ENCODE data around the gene TFR2.

Gene TFR2

DNA sequence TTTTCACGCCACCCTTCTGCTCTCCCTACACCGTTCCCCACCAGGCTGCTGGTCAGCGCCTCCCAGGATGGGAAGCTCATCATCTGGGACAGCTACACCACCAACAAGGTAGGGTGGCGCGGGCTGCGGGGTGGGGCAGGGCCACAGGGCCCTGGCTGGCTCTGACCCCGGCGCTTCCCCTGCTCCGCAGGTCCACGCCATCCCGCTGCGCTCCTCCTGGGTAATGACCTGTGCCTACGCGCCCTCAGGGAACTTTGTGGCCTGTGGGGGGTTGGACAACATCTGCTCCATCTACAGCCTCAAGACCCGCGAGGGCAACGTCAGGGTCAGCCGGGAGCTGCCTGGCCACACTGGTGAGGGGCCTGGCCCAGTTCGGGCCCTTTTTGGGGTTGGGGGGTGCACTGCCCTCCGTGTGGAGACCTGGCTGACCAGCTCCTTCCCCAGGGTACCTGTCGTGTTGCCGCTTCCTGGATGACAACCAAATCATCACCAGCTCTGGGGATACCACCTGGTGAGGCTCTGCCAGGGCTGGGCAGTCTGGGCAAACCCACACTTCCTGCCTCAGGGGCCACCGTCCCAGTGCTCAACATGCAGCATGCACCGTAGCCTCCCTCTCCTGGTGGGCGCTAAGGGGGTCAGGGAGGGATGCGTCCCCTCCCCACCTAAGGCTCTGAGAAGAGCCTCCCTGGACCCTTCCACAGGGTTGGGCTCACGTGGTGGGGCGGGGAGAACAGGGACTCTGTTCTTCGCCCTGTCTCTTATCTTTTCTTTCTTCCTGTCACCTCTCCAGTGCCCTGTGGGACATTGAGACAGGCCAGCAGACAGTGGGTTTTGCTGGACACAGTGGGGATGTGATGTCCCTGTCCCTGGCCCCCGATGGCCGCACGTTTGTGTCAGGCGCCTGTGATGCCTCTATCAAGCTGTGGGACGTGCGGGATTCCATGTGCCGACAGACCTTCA, 36.2 kb upstream of the TFR2 start:
- Histone ChIP-seq H3K4me1 (ENCODE audit: insufficient read depth, low read length) (no peaks in the 10 kb centered on the region; the same call in 1 of the 2 replicates), H3K27me3 (ENCODE audit: insufficient read depth, low read length) (no peaks in the 10 kb centered on the region; the same call in 1 of the 2 replicates), H3K9me3 (ENCODE audit: insufficient read depth, low read depth, low read length) (no peaks in the 10 kb centered on the region), H3K27ac (ENCODE audit: low read depth, low read length) (no peak overlapping the region; the same call in 1 of the 2 replicates), H3K4me3 (ENCODE audit: low read length) (no peak overlapping the region), H3K9ac (ENCODE audit: low read depth, low read length) (no peak overlapping the region), H3K36me3 (ENCODE audit: insufficient read depth, low read length) (peaks cover 55% of the 10 kb centered on the region)
- WGBS = 93% methylated on average over 36 of the region's 36 CpGs

DNA sequence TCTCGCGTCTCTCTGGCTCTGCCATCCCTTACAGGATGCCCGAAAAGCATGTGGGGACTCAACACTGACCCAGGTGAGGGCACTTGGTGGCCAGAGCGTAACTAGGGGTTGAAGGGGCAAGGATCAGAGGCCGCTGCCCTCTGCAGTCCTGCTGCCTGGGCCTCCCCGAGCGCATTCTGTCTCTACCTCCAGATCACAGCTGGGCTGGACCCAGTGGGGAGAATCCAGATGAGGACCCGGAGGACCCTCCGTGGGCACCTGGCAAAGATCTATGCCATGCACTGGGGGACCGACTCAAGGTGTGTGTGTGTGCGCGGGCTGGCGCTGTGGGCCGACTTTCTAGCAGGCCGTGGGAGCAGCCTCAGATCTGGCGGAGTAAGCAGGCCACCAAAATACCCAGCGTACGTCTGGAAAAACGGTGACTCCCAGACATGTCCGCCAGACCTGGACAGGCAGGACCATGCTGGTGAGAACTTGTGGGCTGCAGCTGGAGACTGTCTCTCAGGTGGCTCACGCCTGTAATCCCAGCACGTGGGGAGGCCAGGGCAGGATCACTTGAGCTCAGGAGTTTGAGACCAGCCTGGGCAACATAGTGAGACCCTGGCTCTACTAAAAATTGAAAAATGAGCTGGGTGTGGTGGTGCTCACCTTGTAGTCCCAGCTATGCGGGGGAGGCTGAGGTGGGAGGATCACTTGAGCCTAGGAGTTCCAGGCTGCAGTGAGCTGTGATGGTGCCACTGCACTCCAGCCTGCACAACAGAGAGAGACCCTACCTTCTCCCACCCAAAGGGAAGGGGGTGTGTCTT, 35.4 kb upstream of the TFR2 start:
- H3K9ac ChIP-seq (ENCODE audit: low read depth, low read length) = no peak overlapping the region
- no peaks in the 10 kb centered on the region; the same call in 1 of the 2 replicates for H3K4me1 ChIP-seq (ENCODE audit: insufficient read depth, low read length)
- peak overlapping the region; percentile 83 for H3K4me3 ChIP-seq (ENCODE audit: low read length)
- no peaks in the 10 kb centered on the region for H3K9me3 ChIP-seq (ENCODE audit: insufficient read depth, low read depth, low read length)
- WGBS = 92% methylated on average over 23 of the region's 23 CpGs
- H3K27ac ChIP-seq (ENCODE audit: low read depth, low read length) = 0 out of 2 replicates have a peak overlapping the region, but pooled peaks have one; percentile 23
- peaks cover 3% of the 10 kb centered on the region; the same call in 1 of the 2 replicates for H3K27me3 ChIP-seq (ENCODE audit: insufficient read depth, low read length)
- H3K36me3 ChIP-seq (ENCODE audit: insufficient read depth, low read length) = peaks cover 47% of the 10 kb centered on the region

DNA sequence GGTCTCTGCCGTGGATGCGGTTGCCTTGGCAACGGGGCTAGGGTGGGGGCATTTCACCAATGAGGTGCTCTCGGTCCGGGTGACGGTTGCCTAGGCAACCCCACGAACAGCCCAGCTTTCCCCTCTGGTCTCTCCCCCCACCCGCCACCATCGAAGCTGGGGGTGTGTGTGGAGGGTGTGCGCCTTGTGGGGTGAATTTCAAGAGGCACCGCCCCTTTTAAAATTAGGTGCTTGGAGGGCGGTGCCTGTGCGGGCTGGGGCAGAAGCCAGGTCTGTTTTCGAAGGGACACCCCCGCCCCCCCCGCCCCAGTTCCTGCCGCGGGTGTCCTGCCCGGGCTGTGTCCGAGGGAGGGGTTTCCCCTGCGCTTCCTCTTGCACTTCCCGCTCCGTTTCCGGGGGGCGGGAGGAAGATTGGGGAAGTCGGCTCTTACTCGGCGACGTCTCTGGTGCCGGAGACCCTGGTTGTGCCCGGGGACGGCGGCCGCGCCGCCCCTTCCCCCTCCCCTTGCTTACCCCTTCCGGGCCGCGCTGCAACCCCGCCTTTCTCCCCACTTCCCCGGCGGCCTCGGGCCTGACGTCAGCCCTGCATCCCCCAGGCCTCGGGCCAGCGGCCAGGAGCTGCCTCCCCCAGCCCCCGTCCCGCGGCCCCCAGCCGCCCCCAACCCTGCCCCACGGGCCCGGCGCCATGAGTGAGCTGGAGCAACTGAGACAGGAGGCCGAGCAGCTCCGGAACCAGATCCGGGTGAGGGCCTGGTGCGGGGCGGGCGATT, 34.4 kb upstream of the TFR2 start:
- WGBS = 4% methylated on average over 41 of the region's 59 CpGs
- Histone ChIP-seq H3K4me1 (ENCODE audit: insufficient read depth, low read length) (no peaks in the 10 kb centered on the region; the same call in 1 of the 2 replicates), H3K27ac (ENCODE audit: low read depth, low read length) (0 out of 2 replicates have a peak overlapping the region, but pooled peaks have one; percentile 52), H3K36me3 (ENCODE audit: insufficient read depth, low read length) (peaks cover 37% of the 10 kb centered on the region), H3K9me3 (ENCODE audit: insufficient read depth, low read depth, low read length) (no peaks in the 10 kb centered on the region), H3K27me3 (ENCODE audit: insufficient read depth, low read length) (peaks cover 6% of the 10 kb centered on the region; the same call in 1 of the 2 replicates), H3K4me3 (ENCODE audit: low read length) (peak overlapping the region; percentile 83), H3K9ac (ENCODE audit: low read depth, low read length) (no peak overlapping the region)

DNA sequence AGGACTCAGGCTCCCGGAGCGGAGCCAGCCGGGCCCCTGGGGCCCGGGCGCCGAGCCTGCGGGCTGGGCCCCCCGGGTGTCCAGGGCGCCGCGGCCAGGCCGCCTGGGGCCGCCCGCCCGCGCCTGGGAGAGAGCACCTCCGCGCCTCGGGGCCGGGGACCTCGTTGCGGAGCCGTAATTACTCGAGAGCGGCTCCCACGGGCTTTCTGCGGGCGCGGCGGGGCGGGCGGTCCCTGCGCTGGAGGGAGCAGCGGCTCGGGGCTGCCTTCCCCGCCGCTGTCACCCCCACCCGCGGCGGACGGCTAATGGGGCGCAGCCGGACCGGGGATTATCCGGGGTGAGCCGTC, 33.7 kb upstream of the TFR2 start:
- Histone ChIP-seq H3K27me3 (ENCODE audit: insufficient read depth, low read length) (peaks cover 6% of the 10 kb centered on the region; the same call in 1 of the 2 replicates), H3K4me3 (ENCODE audit: low read length) (peak overlapping the region; percentile 83), H3K36me3 (ENCODE audit: insufficient read depth, low read length) (peaks cover 30% of the 10 kb centered on the region), H3K9ac (ENCODE audit: low read depth, low read length) (peak overlapping the region; percentile 64; the same call in 1 of the 2 replicates), H3K4me1 (ENCODE audit: insufficient read depth, low read length) (no peaks in the 10 kb centered on the region; the same call in 1 of the 2 replicates), H3K9me3 (ENCODE audit: insufficient read depth, low read depth, low read length) (no peaks in the 10 kb centered on the region), H3K27ac (ENCODE audit: low read depth, low read length) (no peak overlapping the region)
- 1% methylated on average over 46 of the region's 46 CpGs for WGBS

DNA sequence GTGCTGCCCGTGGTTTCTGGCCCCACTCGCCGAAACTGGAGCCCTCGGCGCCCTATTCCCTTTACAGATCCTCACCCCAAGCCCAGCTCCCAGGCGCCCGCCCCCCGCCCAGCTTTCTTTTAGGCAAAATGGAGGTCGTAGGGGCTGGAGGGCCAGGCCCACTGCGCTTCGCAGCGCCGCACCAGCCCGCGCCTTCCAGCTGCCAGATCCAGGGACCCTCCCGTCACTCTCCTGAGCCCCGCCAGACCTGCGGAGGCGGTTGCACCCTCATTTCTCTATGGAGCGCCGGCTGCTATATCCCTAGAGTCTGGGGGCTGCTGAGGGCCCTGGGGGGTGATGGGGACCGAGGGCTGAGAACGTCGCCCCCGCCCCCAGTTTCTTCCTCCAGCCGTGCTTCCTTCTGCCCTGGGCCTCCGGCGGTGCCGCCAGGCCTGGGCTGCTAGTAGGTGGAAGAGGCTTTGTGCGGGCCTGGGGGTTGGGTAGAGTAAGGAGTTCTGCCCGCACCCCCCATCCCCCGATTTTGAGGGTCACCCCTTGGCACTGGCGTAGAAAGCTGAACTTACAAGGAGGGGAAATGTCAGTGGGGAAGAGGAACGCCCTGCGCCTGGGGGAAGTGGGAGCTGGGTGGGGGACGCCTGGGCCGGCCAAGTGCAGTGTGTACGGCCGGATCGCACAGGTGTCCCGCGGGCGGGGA, 33.2 kb upstream of the TFR2 start:
- H3K4me1 ChIP-seq (ENCODE audit: insufficient read depth, low read length) = no peaks in the 10 kb centered on the region; the same call in 1 of the 2 replicates
- H3K9ac ChIP-seq (ENCODE audit: low read depth, low read length) = peak overlapping the region; percentile 64
- peaks cover 26% of the 10 kb centered on the region for H3K36me3 ChIP-seq (ENCODE audit: insufficient read depth, low read length)
- peaks cover 6% of the 10 kb centered on the region; the same call in 1 of the 2 replicates for H3K27me3 ChIP-seq (ENCODE audit: insufficient read depth, low read length)
- peak overlapping the region; percentile 83 for H3K4me3 ChIP-seq (ENCODE audit: low read length)
- H3K27ac ChIP-seq (ENCODE audit: low read depth, low read length) = no peak overlapping the region
- no peaks in the 10 kb centered on the region for H3K9me3 ChIP-seq (ENCODE audit: insufficient read depth, low read depth, low read length)
- under 1% methylated on average over 42 of the region's 43 CpGs for WGBS

DNA sequence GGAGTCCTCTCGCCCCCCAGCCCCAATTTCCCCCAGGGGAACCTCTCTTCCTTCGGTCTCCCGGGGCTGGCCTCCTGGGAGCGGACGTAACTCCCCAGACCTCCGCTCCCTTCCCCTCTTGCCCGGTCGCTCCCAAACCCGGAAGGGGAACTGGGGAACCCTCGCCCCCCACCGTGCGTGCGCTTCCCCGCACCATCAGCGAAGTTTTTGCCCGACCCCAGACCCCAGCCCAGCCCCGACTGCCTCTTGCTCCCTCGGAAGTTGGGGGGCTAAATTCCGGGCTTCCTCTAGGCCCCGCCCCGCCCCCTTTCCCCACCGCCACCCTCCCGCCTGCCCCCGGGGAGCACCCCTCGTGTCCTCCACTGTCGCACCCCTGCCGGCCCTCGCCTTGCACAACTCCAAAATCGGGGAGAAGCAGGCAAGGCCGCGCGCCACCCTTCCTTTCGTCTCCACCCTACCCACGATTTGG, 32.6 kb upstream of the TFR2 start:
- H3K9me3 ChIP-seq (ENCODE audit: insufficient read depth, low read depth, low read length) = no peaks in the 10 kb centered on the region
- H3K27ac ChIP-seq (ENCODE audit: low read depth, low read length) = peak overlapping the region; percentile 48; the same call in 1 of the 2 replicates
- WGBS = under 1% methylated on average over 32 of the region's 34 CpGs
- H3K4me3 ChIP-seq (ENCODE audit: low read length) = peak overlapping the region; percentile 83
- peaks cover 6% of the 10 kb centered on the region; the same call in 1 of the 2 replicates for H3K27me3 ChIP-seq (ENCODE audit: insufficient read depth, low read length)
- no peaks in the 10 kb centered on the region; the same call in 1 of the 2 replicates for H3K4me1 ChIP-seq (ENCODE audit: insufficient read depth, low read length)
- peak overlapping the region; percentile 64 for H3K9ac ChIP-seq (ENCODE audit: low read depth, low read length)
- H3K36me3 ChIP-seq (ENCODE audit: insufficient read depth, low read length) = peaks cover 23% of the 10 kb centered on the region

DNA sequence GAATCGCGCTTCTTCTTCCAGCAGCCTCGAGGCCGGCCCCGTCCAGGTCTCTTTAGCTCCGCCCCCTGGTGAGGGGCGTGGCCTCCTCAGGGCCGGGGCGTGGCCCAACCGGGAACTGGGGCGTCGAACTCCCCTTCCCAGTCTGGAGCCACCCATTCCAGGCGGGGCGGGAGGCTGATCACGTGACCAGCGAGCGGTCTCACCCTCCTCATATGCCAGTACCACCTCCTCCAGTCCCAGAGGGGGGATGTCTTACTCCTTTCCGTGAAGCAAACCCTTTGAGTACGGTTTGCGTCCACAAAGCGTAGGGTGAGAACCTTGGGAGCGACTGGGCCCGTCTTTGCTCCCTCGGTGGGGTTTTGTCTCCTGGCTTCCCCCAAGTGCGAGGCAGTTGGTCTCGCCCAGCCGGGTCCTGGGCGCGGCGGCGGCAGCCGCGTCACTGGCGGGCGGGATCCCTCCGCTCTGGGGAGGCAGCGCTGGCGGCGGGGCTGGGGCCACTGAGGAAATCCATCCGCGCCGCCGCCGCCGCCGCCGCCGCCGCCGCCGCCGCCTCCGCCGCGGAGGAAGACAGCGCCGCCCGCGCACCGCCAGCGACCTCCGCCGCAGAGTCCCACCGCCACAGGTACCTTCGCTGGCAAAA, 32.1 kb upstream of the TFR2 start, which contains the start of gene GNB2:
Gene GNB2, plus strand, starts transcription at position 439 of the 640 bp plus-strand sequence. CDS start 2,526 bp downstream, outside the sequence.
- Histone ChIP-seq H3K27me3 (ENCODE audit: insufficient read depth, low read length) (peaks cover 6% of the 10 kb centered on the region; the same call in 1 of the 2 replicates), H3K27ac (ENCODE audit: low read depth, low read length) (peak within 1 kb of the TSS; percentile 93), H3K9ac (ENCODE audit: low read depth, low read length) (peak within 1 kb of the TSS; percentile 91), H3K36me3 (ENCODE audit: insufficient read depth, low read length) (peaks cover 19% of the 10 kb centered on the region), H3K4me1 (ENCODE audit: insufficient read depth, low read length) (no peaks in the 10 kb centered on the region; the same call in 1 of the 2 replicates), H3K4me3 (ENCODE audit: low read length) (peak within 1 kb of the TSS; percentile 83), H3K9me3 (ENCODE audit: insufficient read depth, low read depth, low read length) (no peaks in the 10 kb centered on the region)
- under 1% methylated on average over 65 of the region's 65 CpGs for WGBS

DNA sequence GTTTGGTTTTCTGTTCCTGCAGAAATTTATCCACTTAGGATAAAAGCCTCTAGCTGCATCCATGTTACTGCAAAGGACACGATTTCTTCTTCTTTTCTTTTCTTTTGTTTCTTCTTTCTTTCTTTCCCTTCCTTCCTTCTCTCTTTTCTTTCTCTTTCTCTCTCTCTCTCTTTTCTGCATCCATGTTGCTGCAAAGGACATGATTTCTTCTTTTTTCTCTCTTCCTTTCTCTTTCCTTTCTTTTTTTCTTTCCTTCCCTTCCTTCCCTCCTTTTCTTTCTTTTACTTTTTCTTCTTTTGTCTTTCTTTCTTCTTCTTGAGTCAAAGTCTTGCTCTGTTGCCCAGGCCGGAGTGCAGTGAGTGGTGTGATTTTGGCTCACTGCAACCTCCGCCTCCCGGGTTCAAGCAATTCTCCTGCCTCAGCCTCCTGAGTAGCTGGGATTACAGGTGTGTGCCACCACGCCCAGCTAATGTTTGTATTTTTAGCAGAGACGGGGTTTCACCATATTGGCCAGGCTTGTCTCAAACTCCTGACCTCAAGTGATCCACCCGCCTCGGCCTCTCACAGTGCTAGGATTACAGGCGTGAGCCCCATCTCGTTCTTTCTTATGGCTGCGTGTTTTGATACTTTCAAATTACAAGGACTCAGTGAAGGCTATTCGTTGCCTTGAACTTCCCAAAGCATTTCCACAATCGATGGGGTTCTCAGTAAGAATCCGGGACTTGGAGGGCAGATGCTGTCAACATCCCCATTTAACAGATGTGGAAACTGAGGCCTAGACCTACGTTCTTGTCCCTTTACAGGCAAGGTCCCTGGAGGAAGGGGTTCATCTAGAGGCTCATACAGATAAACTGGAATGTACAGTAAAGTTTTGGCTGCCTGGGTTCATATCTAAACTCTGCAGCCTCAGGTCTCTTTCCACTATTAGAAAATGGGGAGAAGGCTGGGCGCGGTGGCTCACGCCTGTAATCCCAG, 30.3 kb upstream of the TFR2 start:
- Histone ChIP-seq H3K36me3 (ENCODE audit: insufficient read depth, low read length) (peaks cover 1% of the 10 kb centered on the region; the same call in 1 of the 2 replicates), H3K4me3 (ENCODE audit: low read length) (no peak overlapping the region), H3K4me1 (ENCODE audit: insufficient read depth, low read length) (no peaks in the 10 kb centered on the region; the same call in 1 of the 2 replicates), H3K9me3 (ENCODE audit: insufficient read depth, low read depth, low read length) (no peaks in the 10 kb centered on the region), H3K27ac (ENCODE audit: low read depth, low read length) (no peak overlapping the region), H3K9ac (ENCODE audit: low read depth, low read length) (no peak overlapping the region), H3K27me3 (ENCODE audit: insufficient read depth, low read length) (peaks cover 6% of the 10 kb centered on the region; the same call in 1 of the 2 replicates)
- 92% methylated on average over 18 of the region's 18 CpGs for WGBS

DNA sequence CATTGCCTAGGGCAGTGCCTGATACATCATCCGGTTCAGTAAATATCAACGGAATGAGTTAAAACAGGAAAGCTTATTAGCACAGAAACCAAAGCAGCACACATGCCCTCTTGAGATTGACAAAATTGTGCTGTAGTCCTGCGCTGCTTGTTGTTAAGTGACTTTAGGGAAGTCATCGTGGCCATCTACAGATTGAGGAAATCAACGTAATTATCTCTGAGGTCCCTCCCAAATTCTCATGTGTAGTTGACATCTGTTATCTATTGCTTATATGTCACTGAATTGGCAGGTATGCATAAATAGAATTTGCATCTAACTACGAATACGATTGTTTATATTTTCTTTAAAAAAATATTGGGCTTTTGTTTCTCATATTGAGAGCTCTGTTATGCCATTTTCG, 28.7 kb upstream of the TFR2 start:
- no peak overlapping the region for H3K9ac ChIP-seq (ENCODE audit: low read depth, low read length)
- 89% methylated on average over 8 of the region's 8 CpGs for WGBS
- H3K4me3 ChIP-seq (ENCODE audit: low read length) = no peak overlapping the region
- H3K9me3 ChIP-seq (ENCODE audit: insufficient read depth, low read depth, low read length) = no peaks in the 10 kb centered on the region
- no peaks in the 10 kb centered on the region for H3K36me3 ChIP-seq (ENCODE audit: insufficient read depth, low read length)
- peaks cover 6% of the 10 kb centered on the region; the same call in 1 of the 2 replicates for H3K27me3 ChIP-seq (ENCODE audit: insufficient read depth, low read length)
- no peak overlapping the region for H3K27ac ChIP-seq (ENCODE audit: low read depth, low read length)
- H3K4me1 ChIP-seq (ENCODE audit: insufficient read depth, low read length) = no peaks in the 10 kb centered on the region
